Activated CD4-positive, alpha-beta T cell treated with anti-CD3 and anti-CD28 coated beads, Interleukin-10, Interleukin-2, amounts not matched to agents 100 ng/mL and 50 ng/mL, durations not matched to agents 16 hours and 8 hours (primary cell): ENCODE measurements around the gene IL17C.

Experiments used
- DNase-seq: peaks from one replicate; pipeline ENCODE4 v3.0.0-alpha.2; 2020

The IL17C gene

GRCh38 chr16:88647178-88648070 lies 9.1 kb downstream of the IL17C start:
- DNase-seq = no peak

GRCh38 chr16:88649195-88649923 lies 11.0 kb downstream of the IL17C start:
- DNase-seq = no peak

DNA sequence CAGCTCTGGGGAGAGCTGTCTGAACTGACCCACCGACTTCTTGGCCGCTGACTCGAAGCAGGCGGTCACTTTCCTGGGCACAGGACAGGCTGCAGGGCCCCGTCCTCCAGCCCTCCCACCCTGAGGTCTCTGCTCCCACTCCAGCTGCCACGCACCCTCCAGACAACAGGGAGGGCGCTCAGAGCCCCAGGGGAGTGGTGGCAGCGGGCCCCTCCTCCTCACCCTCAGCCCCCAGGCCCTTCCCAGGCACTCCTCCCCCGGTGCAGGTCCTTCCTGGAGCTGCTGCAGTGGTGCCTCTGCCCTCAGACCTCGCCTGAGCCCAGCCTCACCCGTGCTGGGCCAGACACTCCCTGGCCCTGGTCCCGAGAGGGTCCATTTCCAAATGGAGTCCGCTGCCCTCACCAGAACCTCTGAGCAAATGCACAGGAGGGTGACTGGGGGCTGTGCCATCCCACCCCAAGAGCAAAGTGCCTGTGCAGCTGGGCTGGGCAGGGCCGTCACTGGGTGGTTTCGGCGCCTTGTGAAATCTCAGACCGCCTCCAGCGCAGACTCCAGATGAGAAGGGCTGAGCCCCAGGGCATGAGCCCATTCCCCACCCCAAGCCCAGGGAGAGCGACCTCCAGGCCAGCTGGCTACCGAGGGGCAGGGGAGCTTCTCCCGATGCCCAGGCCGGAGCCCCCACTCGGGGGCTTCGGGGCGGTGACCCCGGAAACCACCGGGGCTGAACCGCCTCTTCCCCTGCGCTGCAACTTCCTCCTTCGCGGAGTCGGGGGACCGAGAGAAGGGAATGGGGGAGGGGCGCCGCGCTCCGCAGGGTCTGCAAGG lies 11.8 kb downstream of the IL17C start:
- peak; percentile 52 for DNase-seq

- DNase-seq = peak; percentile 92
These were observed 12.4 kb downstream of the IL17C start, which contains the start of gene CYBA for GRCh38 chr16:88650749-88651275. CYBA (minus strand) TSS chr16:88651053; CDS start chr16:88651013, 40 bp downstream.

DNA sequence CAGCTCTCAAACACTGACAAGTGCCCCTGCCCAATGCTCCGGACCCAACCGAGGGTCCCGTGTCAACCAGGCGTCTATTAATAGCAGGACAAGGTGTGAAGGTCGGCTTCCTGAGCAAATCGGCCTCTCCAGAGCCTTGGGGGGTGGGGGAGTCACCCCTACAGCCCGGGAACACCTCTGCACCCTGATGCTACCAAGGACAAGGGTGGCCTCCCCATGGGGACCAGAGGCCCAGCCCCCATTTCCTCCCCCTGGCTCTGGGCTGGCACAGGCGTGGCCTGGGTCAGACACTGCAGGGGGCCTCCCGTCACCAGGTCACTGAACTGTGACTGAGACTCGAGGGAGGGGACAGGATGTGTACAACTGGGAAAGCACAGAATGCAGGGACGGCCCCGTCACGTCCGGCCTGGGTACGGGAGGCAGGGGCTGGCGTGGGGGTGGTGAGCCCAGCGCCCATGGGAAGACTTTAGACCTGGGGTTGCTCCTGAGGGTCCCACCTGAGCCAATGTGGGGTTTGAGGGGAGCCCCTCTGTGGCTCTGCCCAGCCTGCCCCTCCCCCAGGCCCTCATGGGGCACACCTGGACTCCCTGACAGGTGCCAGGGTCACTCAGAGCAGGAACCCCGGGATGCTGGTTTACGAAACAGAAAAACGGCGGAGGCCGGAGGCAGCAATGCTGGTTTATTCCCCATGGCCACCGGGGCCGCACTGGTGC lies 13.1 kb downstream of the IL17C start:
- peak; percentile 92 for DNase-seq

- DNase-seq = no peak
These were observed 13.8 kb downstream of the IL17C start for GRCh38 chr16:88651989-88652761.

DNA sequence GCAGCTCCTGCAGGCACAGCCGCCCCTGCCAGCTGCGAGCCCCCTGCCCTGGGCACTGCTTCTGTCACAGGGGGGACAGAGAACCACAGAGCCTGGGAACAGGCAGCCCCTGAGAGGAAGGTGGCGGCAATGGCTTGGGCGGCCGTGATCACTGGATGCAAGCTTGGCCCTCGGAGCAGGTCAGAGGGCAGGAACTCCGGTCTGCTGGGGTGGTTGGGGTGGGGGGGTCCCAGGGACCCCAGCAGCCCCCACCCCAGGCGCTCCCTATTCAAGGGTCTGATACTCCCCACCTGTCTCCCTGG lies 14.3 kb downstream of the IL17C start:
- no peak for DNase-seq

DNA sequence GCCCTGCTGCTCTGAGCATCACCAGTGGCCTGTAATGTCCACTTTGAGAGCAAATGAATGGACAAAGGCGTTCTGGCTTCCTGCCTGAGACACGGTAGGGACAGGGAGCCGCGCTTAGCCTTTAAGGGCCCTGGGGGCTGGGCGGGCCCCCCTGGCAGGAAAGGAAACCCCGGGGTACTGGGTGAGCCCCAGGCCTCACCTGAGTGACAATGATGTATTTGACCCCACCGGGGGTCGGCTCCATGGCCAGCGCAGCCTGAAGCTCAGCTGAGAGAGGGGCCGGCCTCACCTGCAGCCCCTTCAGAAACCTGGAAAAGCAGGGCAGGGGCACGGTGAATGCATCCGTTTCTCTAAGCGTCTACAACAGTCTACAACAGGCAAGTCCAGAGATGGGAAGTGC lies 14.7 kb downstream of the IL17C start:
- no peak for DNase-seq

DNA sequence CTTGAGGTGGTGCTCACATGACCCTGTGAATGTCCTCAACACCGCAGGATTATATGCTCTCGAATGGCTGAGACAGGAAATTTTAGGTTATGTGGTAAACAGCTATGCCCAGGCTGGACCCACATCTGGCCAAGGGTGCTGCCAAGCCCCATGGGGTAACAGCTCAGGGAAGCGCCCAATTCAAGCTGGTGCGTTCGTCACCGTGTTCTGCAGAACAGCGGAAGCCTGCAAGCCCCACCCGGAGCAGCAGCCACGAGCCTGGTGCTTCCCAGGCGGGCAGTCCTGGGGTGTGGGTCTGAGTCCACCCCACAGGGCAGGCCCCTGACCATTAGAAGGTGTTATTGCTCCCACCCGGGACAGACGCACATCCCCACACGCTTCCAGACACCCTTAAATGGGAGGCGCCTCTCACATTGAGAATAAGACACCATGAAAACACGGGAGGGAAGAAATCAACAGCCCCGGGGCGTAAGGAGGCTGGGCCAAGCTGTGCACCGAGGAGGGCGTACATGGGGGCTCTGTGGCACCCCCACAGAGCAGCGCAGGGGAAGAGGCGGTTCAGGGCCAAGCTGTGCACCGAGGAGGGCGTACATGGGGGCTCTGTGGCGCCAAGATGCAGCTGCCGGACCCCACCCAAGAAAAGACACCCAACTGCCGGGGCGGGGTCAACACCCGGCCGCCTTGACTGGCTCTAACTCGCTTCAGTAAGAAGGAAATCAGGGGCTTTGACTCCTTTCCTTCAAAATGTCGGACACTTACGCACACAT lies 15.4 kb downstream of the IL17C start:
- DNase-seq = no peak

DNA sequence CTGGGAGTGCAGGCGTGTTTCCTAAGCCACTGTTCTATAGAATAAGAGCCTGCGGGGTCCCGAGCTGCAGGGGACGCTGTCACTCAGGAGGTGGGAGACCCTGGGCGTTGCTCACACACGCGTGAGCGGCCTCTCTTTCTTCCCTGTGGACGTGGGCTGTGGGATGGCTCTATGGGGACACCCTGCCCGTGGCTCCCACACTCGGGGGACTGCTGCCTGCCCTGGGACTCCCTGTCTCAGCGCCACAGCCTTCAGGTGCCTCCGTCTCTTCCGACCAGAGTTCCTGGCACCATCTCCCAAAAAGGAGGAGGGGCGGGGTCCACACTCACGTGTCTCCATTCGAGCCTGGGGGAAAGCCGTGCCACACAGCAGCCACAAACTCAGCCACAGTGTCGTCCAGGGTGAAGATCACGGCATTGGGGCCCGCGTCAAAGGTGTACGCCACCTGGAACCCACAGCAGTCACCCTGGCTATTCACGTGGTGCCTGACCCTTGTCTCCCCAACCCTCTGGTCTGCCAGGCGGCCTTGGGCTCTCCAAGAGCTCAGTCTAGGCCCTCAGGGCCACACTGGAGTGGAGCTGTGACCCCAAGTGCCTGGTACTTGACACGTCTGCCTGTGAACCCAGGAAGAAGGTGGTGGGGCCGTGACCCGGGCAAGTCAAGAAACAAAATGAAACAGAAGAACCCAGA lies 16.1 kb downstream of the IL17C start:
- no peak for DNase-seq

- DNase-seq = no peak
These were observed 16.8 kb downstream of the IL17C start for GRCh38 chr16:88655053-88655732.

GRCh38 chr16:88655733-88656281 lies 17.4 kb downstream of the IL17C start:
- no peak for DNase-seq

- DNase-seq = no peak
These were observed 18.1 kb downstream of the IL17C start for GRCh38 chr16:88656291-88656980.

GRCh38 chr16:88657371-88657770 lies 19.0 kb downstream of the IL17C start:
- no peak for DNase-seq

- no peak for DNase-seq
These were observed 20.3 kb downstream of the IL17C start for GRCh38 chr16:88658714-88659113.

DNA sequence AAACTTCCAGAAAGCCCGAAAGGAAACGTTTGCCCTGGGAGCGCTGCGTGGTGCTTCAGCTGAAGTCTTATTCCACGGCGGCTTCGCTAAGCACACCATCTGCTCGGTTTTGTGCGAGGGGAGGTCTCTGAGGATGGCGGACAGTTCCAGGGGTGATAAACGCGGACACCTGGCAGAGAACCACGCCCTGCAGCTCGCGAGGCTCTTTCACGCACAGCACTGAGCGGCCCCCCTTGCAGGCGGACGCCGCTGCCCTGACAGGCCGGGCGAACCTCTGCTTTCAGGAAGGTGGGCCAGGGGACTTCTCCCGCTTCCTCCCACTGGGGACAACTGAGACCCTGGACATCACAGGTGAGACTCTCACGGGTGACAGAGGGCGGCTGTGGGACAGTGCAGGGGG lies 20.8 kb downstream of the IL17C start:
- no peak for DNase-seq

DNA sequence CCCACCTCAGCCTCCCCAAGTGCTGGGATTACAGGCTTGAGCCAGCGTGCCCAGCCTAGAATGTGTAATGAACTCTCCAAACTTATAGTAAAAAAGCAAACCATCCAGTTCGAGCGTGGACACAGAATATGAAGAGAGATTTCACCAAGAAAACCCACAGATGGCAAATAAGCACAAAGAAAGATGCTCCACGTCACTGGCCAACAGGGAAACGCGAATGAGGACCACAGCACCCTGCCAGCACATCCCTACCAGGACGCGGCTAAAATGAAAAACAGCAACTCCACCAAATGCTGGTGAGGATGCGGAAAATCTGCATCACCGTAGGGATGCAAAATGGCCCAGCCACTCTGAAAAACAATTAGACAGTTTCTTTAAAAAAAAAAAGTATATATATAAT lies 23.1 kb downstream of the IL17C start:
- DNase-seq = no peak

GRCh38 chr16:88662222-88662842 lies 24.0 kb downstream of the IL17C start:
- DNase-seq = peak; percentile 31
